HG03565 (cell line): ENCODE data around the gene CCM2L.
"Not testable (repeated sequence)": the region's sequence is repeated elsewhere in the genome, so short reads cannot be mapped to it uniquely, and the experiment has no call there.

Source experiments
- ATAC-seq: cut with Tn5 transposase; IDR thresholded peaks from one replicate; pipeline ENCODE4 v1.9.1; 2021; ENCODE audit warnings: mild to moderate bottlenecking, moderate library complexity; ENCODE audit not compliant: unreplicated experiment

Gene CCM2L

GRCh38 chr20:32028647-32029372 is 18.6 kb downstream of the CCM2L start:
- ATAC-seq: no peak

DNA sequence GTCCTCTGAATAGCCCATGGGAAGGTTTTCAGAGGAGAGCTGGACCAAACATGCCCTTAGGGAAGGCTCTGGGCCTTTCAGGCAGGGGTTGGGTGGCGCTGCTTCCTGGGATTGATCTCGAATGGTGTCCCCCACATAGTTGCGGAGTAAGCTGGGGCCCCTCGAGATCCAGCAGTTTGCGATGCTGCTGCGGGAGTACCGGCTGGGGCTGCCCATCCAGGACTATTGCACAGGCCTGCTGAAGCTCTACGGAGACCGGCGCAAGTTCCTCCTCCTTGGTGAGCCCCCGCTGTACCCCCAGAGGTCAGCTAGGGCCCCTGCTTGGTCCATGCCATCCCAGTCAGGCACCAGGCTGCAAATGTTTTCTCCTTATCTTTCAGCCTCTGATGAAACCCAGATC is 19.3 kb downstream of the CCM2L start:
- no peak for ATAC-seq

GRCh38 chr20:32031007-32031958 is 21.0 kb downstream of the CCM2L start:
- ATAC-seq: no peak

DNA sequence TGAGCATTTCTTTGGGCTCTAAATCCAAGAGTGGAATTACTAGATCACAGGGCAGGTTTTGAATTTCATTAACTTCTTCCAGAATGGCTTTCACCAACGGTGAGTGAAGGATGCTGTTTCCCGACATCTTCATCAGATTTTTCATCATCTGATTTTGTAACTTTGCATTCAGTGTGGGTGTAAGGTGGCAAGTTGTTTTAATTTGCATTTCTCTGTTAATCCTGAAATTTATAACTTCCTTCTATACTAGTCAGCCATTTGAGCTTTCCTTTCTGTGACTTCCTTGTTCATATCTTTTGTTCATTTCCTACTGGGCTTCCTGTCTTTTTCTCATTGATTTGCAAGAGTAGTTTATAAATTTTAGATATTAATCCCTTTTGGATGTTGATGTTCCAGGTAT is 23.1 kb downstream of the CCM2L start:
- ATAC-seq: no peak

- not testable (repeated sequence) for ATAC-seq
Measured at GRCh38 chr20:32033721-32034120, 23.5 kb downstream of the CCM2L start.

DNA sequence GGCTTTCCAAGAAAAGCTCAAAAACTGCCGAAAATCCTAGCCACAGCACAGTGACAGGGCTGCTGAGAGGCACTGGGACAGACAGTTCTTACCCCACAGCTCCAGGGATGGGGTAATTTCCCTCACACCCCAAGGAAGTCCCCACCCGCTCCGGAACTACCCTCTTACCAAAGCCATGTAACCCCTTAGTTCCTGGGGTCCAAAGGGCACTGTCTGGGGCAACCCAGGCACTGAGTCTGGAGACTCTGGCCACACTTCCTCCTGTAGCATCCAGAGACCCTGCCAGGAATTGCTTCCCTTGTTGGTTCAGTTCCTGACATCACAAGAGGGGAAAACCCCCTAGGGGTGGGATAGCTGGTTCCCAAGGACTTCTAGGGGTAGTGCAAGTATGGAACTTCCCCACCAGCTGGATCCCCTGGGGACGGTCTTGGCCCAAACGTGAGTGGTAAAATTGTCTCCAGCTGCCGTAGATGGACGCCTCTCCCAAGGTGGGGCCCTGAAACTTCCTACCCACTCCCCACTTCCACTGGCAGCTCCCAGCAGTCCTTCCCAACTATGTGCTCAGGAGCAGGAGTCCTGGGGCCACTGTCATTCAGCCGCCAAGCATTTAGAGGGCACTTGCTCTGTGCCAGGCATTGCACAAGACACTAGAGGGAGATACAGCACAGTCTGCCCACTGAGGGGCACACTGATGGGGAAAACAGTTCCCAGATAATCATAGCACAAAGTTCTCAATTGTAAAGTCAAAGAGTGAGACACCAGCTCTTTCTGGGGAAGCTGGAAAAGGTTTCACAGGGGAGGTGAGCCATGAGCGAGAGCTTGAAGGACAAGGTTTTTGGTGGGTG is 24.6 kb downstream of the CCM2L start:
- no peak for ATAC-seq

GRCh38 chr20:32035426-32035779 is 25.2 kb downstream of the CCM2L start:
- ATAC-seq: no peak

DNA sequence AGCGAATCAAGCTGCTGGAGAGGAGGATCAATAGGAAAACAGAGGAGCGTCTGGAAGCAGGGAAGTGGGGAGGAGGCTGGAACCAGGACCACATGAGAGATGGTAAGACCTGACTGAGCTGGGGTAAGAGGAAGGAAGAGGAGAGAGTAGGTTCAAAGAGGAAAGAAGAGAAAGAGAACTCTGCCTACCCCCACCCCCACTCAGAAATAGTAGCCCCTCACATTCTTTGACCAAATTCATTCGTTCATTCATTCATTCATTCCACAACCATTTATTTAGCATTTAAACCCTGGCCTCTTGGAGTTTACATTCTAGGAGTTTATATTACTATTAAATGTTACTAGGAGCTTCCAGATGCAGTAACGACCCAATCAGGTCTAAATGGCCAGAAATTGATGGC is 26.0 kb downstream of the CCM2L start:
- no peak for ATAC-seq

DNA sequence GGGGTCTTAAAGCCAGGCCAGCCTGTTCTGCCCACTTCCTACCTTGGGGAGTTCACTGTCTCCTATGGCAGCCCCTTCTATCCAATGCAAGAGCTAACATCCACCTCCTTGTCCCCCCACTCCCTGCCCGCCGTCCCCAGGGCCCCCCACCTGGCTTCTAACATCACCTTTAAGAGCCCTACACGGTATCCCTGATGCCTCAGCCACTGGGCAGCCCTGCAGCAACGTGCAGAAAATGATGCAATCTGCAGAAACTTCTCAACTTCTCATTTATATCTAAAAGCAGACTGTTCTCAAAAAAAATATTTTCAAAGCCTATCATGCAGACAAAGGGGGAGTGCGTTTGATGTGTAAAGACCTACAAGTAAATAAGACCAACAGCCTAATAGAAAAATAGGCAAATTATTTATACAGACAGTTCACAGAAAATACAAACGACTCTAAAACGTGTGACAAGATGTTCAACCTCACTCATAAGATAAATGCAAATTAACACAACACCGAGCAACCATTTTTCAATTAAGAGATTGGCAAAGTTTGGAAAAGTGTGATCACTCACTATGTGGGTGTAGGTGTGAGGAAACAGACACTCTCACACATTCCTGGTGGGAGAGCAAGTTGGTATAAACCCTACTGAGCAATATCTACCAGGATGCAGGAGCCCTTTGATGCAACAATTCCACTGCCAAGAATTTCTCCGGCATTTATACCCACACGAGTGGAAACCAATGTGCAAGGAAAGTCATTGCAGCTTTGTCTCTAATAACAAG is 26.7 kb downstream of the CCM2L start:
- ATAC-seq: no peak

DNA sequence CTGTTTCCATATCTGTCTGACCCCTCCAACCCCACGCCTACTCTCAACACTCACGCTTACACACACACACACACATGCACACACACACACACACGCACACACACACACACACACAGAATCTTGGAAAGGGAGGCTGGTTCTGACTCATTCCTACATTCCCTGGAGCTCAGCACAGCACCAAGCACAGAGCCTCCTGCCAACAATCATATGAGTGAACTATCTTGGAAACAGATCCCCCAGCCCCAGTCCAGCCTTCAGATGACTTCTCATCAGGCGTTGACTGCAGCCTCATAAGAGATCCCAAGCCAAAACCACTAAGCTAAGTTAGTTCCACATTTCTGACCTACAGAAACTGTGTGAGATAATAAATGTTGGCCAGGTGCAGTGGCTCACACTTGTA is 27.7 kb downstream of the CCM2L start:
- no peak for ATAC-seq

DNA sequence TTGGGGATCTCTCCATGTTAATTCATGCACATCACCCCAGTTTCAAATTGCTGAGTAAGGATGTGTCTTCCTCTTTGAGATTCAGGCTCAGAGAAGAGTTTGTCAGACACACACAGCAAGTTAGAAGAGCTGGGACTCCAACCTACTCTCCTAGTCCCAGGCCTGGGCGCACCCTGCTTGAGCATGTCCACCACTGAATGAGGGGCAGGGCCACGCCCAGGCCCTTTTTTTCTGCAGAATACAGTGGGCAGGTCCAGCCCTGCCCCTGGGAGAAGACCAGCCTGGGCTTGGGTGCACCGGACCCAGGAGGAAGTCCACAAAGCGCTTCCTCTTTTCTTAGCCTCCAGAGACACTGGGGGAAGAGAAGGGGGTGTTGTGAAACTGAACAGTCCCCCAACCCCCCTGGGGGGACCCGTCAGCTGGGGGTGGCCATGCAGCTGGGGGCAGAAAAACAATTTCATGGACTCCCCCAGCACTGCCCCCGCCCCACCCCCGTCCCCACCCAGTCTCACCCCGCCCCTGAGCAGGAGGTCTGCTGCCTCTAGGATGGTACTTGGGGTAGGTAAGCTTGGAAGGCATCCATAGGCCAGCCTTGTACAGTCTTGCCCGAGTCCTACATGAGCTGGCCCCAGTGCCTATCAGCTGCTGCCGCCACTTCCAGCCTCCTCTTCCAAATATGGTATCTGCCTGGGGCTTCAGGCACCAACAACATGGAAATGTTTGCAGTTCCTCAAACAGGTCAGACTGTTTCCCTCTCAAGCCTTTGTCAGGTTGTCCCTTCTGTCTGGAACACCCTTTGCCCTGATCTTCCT is 30.1 kb downstream of the CCM2L start:
- ATAC-seq: no peak

GRCh38 chr20:32045999-32046398 is 35.8 kb downstream of the CCM2L start:
- ATAC-seq: no peak

GRCh38 chr20:32050324-32050841 is 40.1 kb downstream of the CCM2L start:
- ATAC-seq: no peak

DNA sequence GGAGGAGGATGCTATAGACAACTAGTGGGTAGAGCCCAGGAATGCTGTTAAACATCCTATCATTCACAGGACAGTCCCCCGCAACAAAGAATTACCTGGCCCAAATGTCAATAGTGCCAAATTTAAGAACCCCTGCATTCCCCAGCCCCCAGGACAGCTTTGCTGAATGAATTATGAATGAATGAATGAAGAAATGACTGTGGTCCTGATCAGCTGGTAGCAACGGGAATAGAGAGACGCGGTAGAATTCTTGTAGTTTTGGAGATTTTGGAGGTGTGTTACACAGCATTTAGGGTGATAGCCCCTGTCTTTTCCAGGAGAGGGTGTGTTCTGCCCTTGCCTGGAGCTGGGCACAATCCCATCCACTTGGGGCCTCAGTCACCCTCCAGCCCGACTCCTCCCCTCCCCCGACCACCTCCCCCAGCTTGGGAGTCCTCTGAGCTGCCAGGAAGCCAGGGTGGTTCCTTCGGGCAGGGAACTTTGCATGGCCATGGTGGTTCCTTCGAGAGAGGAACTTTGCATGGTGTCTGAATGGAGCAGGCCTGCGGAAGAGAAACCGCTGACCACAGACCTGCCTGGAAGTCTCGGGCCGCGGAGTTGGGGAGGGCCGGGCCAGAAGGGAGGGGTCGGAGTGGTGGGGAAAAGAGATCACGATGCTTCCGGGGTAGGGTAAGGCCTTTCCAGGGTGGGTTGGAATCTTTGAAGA is 40.8 kb downstream of the CCM2L start:
- no peak for ATAC-seq

GRCh38 chr20:32051720-32052089 is 41.5 kb downstream of the CCM2L start:
- ATAC-seq: no peak

DNA sequence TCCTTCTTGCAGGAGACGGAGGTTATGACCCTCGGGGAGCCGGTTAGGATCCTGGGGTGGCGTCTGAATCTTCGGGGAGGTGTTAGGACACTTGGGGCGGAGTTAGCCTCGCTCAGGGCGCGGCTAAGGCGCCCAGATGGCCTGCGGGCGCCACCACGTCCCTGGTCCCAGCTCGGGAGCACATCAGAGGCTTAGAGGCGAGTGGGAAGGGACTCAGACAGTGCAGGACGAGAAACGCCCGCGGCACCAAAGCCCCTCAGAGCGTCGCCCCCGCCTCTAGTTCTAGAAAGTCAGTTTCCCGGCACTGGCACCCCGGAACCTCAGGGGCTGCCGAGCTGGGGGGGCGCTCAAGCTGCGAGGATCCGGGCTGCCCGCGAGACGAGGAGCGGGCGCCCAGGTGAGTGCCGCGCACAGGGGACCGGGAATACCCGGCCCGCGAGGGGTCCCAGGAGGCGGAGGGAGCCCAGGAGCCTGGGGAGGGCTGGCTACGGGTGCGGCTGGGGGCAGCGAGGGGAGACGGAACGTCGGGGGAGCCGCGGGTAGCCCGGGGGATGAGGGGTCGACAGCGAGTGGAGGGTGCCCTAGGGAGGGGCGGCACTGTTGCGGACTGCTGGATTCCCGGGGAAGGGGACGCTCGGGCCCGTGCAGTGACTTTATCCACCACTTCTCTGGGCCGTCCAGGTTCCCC is 42.0 kb downstream of the CCM2L start, which contains the start of gene HCK:
HCK (plus strand) TSS at position 153 of the 688 bp plus-strand sequence.
- no peak for ATAC-seq

GRCh38 chr20:32052778-32053362 is 42.6 kb downstream of the CCM2L start:
- no peak for ATAC-seq

DNA sequence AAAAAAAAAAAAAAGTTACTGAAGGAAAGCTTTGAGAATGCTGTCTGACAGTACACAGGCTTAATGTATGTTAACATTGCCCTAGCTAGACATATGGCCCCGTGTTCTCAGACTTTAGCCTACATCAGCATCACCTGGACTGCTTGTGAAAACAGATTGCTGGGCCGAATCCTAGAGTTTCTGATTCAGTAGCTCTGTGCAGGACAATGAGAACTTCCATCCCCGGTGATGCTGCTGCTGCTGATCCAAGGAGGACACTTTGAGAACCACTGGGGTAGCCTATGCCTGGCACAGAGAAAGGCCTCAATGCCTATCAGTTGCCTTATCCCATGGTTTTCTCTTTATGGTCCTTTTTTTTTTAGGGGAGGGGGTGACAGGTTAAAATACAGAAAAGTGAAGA is 43.4 kb downstream of the CCM2L start:
- ATAC-seq: no peak
